ENCODE data around the gene ANKMY1.

DNA sequence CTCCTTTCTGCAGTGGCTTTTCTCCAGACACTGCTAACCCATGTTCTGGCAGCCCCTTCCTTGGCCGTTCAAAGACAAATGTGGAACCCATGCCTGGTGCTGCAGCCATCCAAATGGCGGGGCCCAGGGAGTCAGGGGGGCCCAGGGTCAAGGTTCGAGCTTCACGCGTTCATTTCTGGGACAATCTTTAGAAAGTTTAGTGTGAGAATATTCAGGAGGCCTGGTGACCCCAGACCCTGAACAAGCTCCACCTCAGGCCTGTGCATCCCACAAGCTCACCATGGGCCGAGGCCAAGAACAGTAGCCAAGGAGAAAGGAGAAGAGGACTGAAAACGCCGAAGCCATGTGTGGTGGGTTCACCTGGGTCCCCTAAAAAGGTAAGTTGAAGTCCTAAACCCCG, 54.4 kb downstream of the ANKMY1 start:
- TF ChIP-seq ZKSCAN1 (IDR thresholded peaks at IDR 0.05; ENCODE audit: low read length) (no peak), EZH2 (conservative IDR thresholded peaks at IDR 0.05; ENCODE audit: low read depth, low read length) (no peak), POLR2A (IDR thresholded peaks at IDR 0.05; ENCODE audit: insufficient read depth in 1 of 2, low read depth in 2 of 2, low read length in 2 of 2) (no peak)
- TF ChIP-seq, protein P1, sequence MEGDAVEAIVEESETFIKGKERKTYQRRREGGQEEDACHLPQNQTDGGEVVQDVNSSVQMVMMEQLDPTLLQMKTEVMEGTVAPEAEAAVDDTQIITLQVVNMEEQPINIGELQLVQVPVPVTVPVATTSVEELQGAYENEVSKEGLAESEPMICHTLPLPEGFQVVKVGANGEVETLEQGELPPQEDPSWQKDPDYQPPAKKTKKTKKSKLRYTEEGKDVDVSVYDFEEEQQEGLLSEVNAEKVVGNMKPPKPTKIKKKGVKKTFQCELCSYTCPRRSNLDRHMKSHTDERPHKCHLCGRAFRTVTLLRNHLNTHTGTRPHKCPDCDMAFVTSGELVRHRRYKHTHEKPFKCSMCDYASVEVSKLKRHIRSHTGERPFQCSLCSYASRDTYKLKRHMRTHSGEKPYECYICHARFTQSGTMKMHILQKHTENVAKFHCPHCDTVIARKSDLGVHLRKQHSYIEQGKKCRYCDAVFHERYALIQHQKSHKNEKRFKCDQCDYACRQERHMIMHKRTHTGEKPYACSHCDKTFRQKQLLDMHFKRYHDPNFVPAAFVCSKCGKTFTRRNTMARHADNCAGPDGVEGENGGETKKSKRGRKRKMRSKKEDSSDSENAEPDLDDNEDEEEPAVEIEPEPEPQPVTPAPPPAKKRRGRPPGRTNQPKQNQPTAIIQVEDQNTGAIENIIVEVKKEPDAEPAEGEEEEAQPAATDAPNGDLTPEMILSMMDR (CRISPR knock-in tag; IDR thresholded peaks at IDR 0.05), result no peak

Data from HepG2 (cell line).